HG03439 (cell line): ENCODE results near the gene PTPRT.

Source experiments
- ATAC-seq: cut with Tn5 transposase; IDR thresholded peaks from one replicate; pipeline ENCODE4 v1.9.1; 2021; ENCODE audit warnings: mild to moderate bottlenecking, moderate library complexity; ENCODE audit not compliant: unreplicated experiment

The PTPRT gene

GRCh38 chr20:43028470-43028869 is 161.2 kb downstream of the PTPRT start:
- no peak for ATAC-seq

- ATAC-seq: no peak
Observed at GRCh38 chr20:43023836-43024235, 165.9 kb downstream of the PTPRT start.

GRCh38 chr20:43022568-43022967 is 167.1 kb downstream of the PTPRT start:
- no peak for ATAC-seq

- ATAC-seq: no peak
Observed at GRCh38 chr20:43022081-43022480, 167.6 kb downstream of the PTPRT start.

GRCh38 chr20:43017241-43018030 is 172.3 kb downstream of the PTPRT start:
- ATAC-seq: no peak

- no peak for ATAC-seq
Observed at GRCh38 chr20:43016257-43016656, 173.4 kb downstream of the PTPRT start.

- no peak for ATAC-seq
Observed at GRCh38 chr20:43015566-43015965, 174.1 kb downstream of the PTPRT start.

GRCh38 chr20:43014206-43014605 is 175.5 kb downstream of the PTPRT start:
- ATAC-seq: no peak

- no peak for ATAC-seq
Observed at GRCh38 chr20:43011491-43011890, 178.2 kb downstream of the PTPRT start.

GRCh38 chr20:43009532-43009931 is 180.2 kb downstream of the PTPRT start:
- ATAC-seq: no peak

GRCh38 chr20:43007525-43007924 is 182.2 kb downstream of the PTPRT start:
- ATAC-seq: no peak

GRCh38 chr20:43006651-43007375 is 182.9 kb downstream of the PTPRT start:
- ATAC-seq: no peak

GRCh38 chr20:43003318-43003944 is 186.3 kb downstream of the PTPRT start:
- no peak for ATAC-seq

GRCh38 chr20:42996141-42996540 is 193.6 kb downstream of the PTPRT start:
- no peak for ATAC-seq

GRCh38 chr20:42988319-42988718 is 201.4 kb downstream of the PTPRT start:
- ATAC-seq: no peak

- no peak for ATAC-seq
Observed at GRCh38 chr20:42987376-42988114, 202.2 kb downstream of the PTPRT start.

- ATAC-seq: no peak
Observed at GRCh38 chr20:42986143-42986773, 203.4 kb downstream of the PTPRT start.

GRCh38 chr20:42985628-42986027 is 204.1 kb downstream of the PTPRT start:
- ATAC-seq: no peak

- no peak for ATAC-seq
Observed at GRCh38 chr20:42982218-42982617, 207.5 kb downstream of the PTPRT start.

- ATAC-seq: no peak
Observed at GRCh38 chr20:42981253-42981652, 208.5 kb downstream of the PTPRT start.

GRCh38 chr20:42979720-42980119 is 210.0 kb downstream of the PTPRT start:
- no peak for ATAC-seq
